HCT116 (cell line): ENCODE measurements around the gene PAMR1. TPM values are rescaled to one million over a fixed set of nuclear protein-coding genes. Genes with fewer than 3 reads are reported as not detected.

Source experiments
- ATAC-seq: fragments of 200-7000 bp; cut with Tn5 transposase; 2 replicates; pipeline ENCODE4 v1.9.1; 2020; ENCODE audit warnings: mild to moderate bottlenecking, moderate library complexity
- BruUV-seq: library from RNA; stranded (reverse); fragments of 400-500 nt; replicated peaks from 2 replicates; lab custom pipeline; 2021; lab: Mats Ljungman, UMichigan
- CTCF ChIA-PET: fragments of 300-600 bp; sonication (Branson Sonifier 250); formaldehyde crosslinking; loops from one replicate; lab custom pipeline; 2021; ENCODE audit warnings: antibody characterized with exemption; lab: Charles Lee
- POLR2A ChIA-PET: fragments of 300-600, 350-600 bp; sonication (Branson Sonifier 250); formaldehyde crosslinking; loops from one replicate; lab custom pipeline; 2021; ENCODE audit warnings: antibody characterized with exemption; lab: Charles Lee
- RAD21 ChIA-PET, 2 experiments: fragments of 300-600 bp; sonication (Branson Sonifier 250); formaldehyde crosslinking; loops; one replicate each; lab custom pipeline; 2023; ENCODE audit warnings: low total read pairs in 2 of 2; ENCODE audit not compliant: uncharacterized antibody in 2 of 2, unreplicated experiment in 2 of 2, low non-redundant PET in 1 of 2; lab: Charles Lee
- DNase-seq: peaks from one replicate; pipeline ENCODE4 v3.0.0-alpha.2; 2010; ENCODE audit warnings: low read depth, low spot score
- H2AFZ ChIP-seq: fragments of 200-600 bp; shearing (Covaris generic), sonication (generic); 2 replicates; pipeline ENCODE4 v1.6.1; 2017; ENCODE audit warnings: low read depth, mixed run types, mixed read lengths, antibody characterized with exemption, low read length; ENCODE audit not compliant: poor library complexity, severe bottlenecking
- H3K27ac ChIP-seq: 2 replicates; pipeline ENCODE4 v1.5.1; 2012; ENCODE audit warnings: low read depth, low read length
- H3K27me3 ChIP-seq: fragments of 200-600 bp; sonication (generic); 2 replicates; pipeline ENCODE4 v1.6.1; 2016; ENCODE audit warnings: mixed run types, low read length, mixed read lengths; ENCODE audit not compliant: insufficient read depth
- H3K36me3 ChIP-seq, 2 experiments: fragments of 200-500 bp in 1 of 2; fragments of 200-600 bp in 1 of 2; sonication (Bioruptor generic) in 1 of 2; sonication (generic) in 1 of 2; 2 replicates each; pipeline versions ENCODE4 v1.5.1 to v1.6.1; 2014 to 2016; ENCODE audit warnings: low read length in 2 of 2, inconsistent platforms in 1 of 2, mixed read lengths in 1 of 2, mixed run types in 1 of 2; ENCODE audit not compliant: insufficient read depth in 2 of 2, control insufficient read depth in 1 of 2
- H3K4me1 ChIP-seq, 2 experiments: fragments of 200-600 bp in 1 of 2; sonication (generic) in 1 of 2; 2 replicates each; pipeline versions ENCODE4 v1.5.1 to v1.6.1; 2012 to 2017; ENCODE audit warnings: low read length in 2 of 2, inconsistent platforms in 1 of 2, mild to moderate bottlenecking in 1 of 2, mixed read lengths in 1 of 2, mixed run types in 1 of 2, moderate library complexity in 1 of 2; ENCODE audit not compliant: insufficient read depth in 2 of 2, control insufficient read depth in 1 of 2
- H3K4me2 ChIP-seq: fragments of 200-600 bp; sonication (generic); 2 replicates; pipeline ENCODE4 v1.6.1; 2017; ENCODE audit warnings: mixed run types, low read length, mixed read lengths
- H3K4me3 ChIP-seq, 2 experiments: fragments of 200-600 bp in 1 of 2; sonication (generic) in 1 of 2; replicated peaks in 1 of 2; 2 replicates each; pipeline ENCODE4 v1.5.1; 2011 to 2016; ENCODE audit warnings: low read length in 2 of 2, control low read depth in 1 of 2, low read depth in 1 of 2, mild to moderate bottlenecking in 1 of 2, mixed read lengths in 1 of 2, mixed run types in 1 of 2
- H3K79me2 ChIP-seq: fragments of 200-600 bp; sonication (generic); 2 replicates; pipeline ENCODE4 v1.6.1; 2017; ENCODE audit warnings: mild to moderate bottlenecking, mixed run types, low read length, moderate library complexity, mixed read lengths; ENCODE audit not compliant: insufficient read depth
- H3K9ac ChIP-seq: fragments of 200-600 bp; sonication (generic); 2 replicates; pipeline ENCODE4 v1.6.1; 2016; ENCODE audit warnings: low read length, mixed read lengths
- H3K9me2 ChIP-seq: fragments of 200-600 bp; sonication (generic), shearing (Covaris generic); 2 replicates; pipeline ENCODE4 v1.6.1; 2017; ENCODE audit warnings: mixed run types, mild to moderate bottlenecking, moderate library complexity; ENCODE audit not compliant: insufficient read depth
- H3K9me3 ChIP-seq, 2 experiments: fragments of 200-500 bp in 1 of 2; fragments of 200-600 bp in 1 of 2; sonication (Bioruptor generic) in 1 of 2; sonication (generic) in 1 of 2; 2 replicates each; pipeline ENCODE4 v1.6.1; 2014 to 2017; ENCODE audit warnings: low read length in 2 of 2, mixed read lengths in 2 of 2, inconsistent platforms in 1 of 2, low read depth in 1 of 2, mild to moderate bottlenecking in 1 of 2, mixed run types in 1 of 2, moderate library complexity in 1 of 2; ENCODE audit not compliant: control insufficient read depth in 1 of 2, insufficient read depth in 1 of 2
- H4K20me1 ChIP-seq: fragments of 200-600 bp; sonication (generic), shearing (Covaris generic); 2 replicates; pipeline ENCODE4 v1.6.1; 2017; ENCODE audit warnings: mixed run types, mild to moderate bottlenecking, moderate library complexity; ENCODE audit not compliant: insufficient read depth
- CEBPB ChIP-seq: IDR thresholded peaks from 2 replicates; pipeline ENCODE4 v1.6.1; 2012; ENCODE audit warnings: low read depth
- EGR1 ChIP-seq: IDR thresholded peaks from 2 replicates; pipeline ENCODE4 v1.6.1; 2012; ENCODE audit warnings: low read depth
- EZH2 ChIP-seq: fragments of 200-600 bp; sonication (generic); IDR thresholded peaks from 2 replicates; pipeline ENCODE4 v1.6.1; 2017; ENCODE audit warnings: antibody characterized with exemption, mixed run types
- EZH2phosphoT487 ChIP-seq: fragments of 200-600 bp; IDR thresholded peaks from 2 replicates; pipeline ENCODE4 v1.6.1; 2018; ENCODE audit warnings: antibody characterized with exemption, borderline replicate concordance
- FOSL1 ChIP-seq: IDR thresholded peaks from 2 replicates; pipeline ENCODE4 v1.6.1; 2012; ENCODE audit warnings: low read depth
- POLR2A ChIP-seq: IDR thresholded peaks from 2 replicates; pipeline ENCODE4 v1.7.0; 2011; ENCODE audit warnings: borderline replicate concordance; ENCODE audit not compliant: insufficient read depth, insufficient read length; ENCODE audit errors: extremely low read depth
- POLR2AphosphoS5 ChIP-seq: IDR thresholded peaks from 2 replicates; pipeline ENCODE4 v1.6.1; 2011; ENCODE audit warnings: mild to moderate bottlenecking, low read depth, low read length, moderate library complexity
- SP1 ChIP-seq: IDR thresholded peaks from 2 replicates; pipeline ENCODE4 v1.6.1; 2012; ENCODE audit warnings: low read depth
- TCF7L2 ChIP-seq: IDR thresholded peaks from 2 replicates; pipeline ENCODE4 v1.7.0; 2011; ENCODE audit warnings: borderline replicate concordance, inconsistent platforms; ENCODE audit not compliant: insufficient read depth, insufficient read length; ENCODE audit errors: extremely low read depth
- YY1 ChIP-seq: IDR thresholded peaks from 2 replicates; pipeline ENCODE4 v1.6.1; 2011; ENCODE audit warnings: low read length, low read depth, moderate library complexity, mild to moderate bottlenecking; ENCODE audit not compliant: insufficient replicate concordance; ENCODE audit errors: extremely low read depth
- ZFX ChIP-seq: fragments of 450-650 bp; IDR thresholded peaks from 2 replicates; pipeline ENCODE4 v1.6.1; 2017
- ZNF274 ChIP-seq: fragments of 200-500 bp; sonication (Bioruptor generic); IDR thresholded peaks from 2 replicates; pipeline ENCODE4 v1.6.1; 2014; ENCODE audit warnings: mild to moderate bottlenecking, low read depth, low read length, inconsistent platforms
- intact Hi-C: fragments of 100-400 bp; cut with micrococcal nuclease; formaldehyde crosslinking; loops from 2 replicates; pipeline ENCODE4 v1.10.0; 2022
- total RNA-seq: library from RNA; stranded (reverse); gene quantifications from one replicate; pipeline ENCODE4 v1.2.1, GENCODE V29; 2021; ENCODE audit not compliant: unreplicated experiment
- TF ChIP-seq, protein P1 (sequence below): IDR thresholded peaks from 2 replicates; pipeline ENCODE4 v1.6.1; 2012
- TF ChIP-seq, protein P2 (sequence below): IDR thresholded peaks from 2 replicates; pipeline ENCODE4 v1.6.1; 2012
- TF ChIP-seq, protein P3 (sequence below): IDR thresholded peaks from 2 replicates; pipeline ENCODE4 v1.6.1; 2011; ENCODE audit warnings: mild to moderate bottlenecking, low read length, moderate library complexity; ENCODE audit not compliant: insufficient replicate concordance; ENCODE audit errors: extremely low read depth
- TF ChIP-seq, protein P4 (sequence below), 3 experiments: fragments of 200-600 bp in 1 of 3; sonication (generic) in 1 of 3; IDR thresholded peaks in 2 of 3; conservative IDR thresholded peaks in 1 of 3; 2 replicates each; pipeline ENCODE4 v1.5.1; 2012 to 2017; ENCODE audit warnings: low read depth in 2 of 3, low read length in 2 of 3, antibody characterized with exemption in 1 of 3, borderline replicate concordance in 1 of 3, control low read depth in 1 of 3, mild to moderate bottlenecking in 1 of 3, mixed read lengths in 1 of 3, mixed run types in 1 of 3, moderate library complexity in 1 of 3; ENCODE audit not compliant: insufficient read depth in 1 of 3

Gene PAMR1
- total RNA-seq, 1 experiment from 2014 or later = not detected

DNA sequence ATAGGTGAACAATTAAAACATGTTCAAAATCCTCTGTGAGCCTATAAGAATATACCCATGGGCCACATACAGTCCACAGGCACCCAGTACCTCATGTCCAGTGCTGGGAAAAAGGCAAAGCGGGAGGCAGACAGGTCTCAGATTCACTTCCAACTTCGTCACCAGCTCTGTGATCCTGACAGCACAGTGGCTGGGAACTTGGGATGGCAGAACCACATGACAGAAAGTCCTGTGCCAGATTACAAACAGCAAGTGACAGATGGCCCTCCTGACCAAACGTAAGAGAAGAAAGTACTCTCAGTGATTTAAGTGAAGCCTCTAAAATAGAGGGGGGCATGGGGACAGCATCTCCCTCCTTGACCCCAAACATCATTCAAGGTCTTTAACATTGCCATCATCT is 111.8 kb downstream of the PAMR1 start:
- BruUV-seq = no TSS peak
- CTCF ChIA-PET = no interaction called here
- Histone ChIP-seq H3K36me3 (no peaks in the 10 kb centered on the region), H3K9ac (no peak overlapping the region), H3K27ac (no peak overlapping the region), H3K4me2 (no peak overlapping the region), H3K4me3 (no peak overlapping the region), H2AFZ (no peak overlapping the region), H3K79me2 (no peaks in the 10 kb centered on the region)
- RAD21 ChIA-PET = no interaction called here
- intact Hi-C loops = no loop called here
- no peak for ATAC-seq
- TF ChIP-seq ZFX (no peak), ZNF274 (no peak), EZH2 (no peak), EGR1 (no peak), CEBPB (no peak), POLR2A (no peak), EZH2phosphoT487 (no peak), YY1 (no peak), FOSL1 (no peak), SP1 (no peak), POLR2AphosphoS5 (no peak), TCF7L2 (no peak)
- TF ChIP-seq, protein P1, sequence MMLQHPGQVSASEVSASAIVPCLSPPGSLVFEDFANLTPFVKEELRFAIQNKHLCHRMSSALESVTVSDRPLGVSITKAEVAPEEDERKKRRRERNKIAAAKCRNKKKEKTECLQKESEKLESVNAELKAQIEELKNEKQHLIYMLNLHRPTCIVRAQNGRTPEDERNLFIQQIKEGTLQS = no peak
- TF ChIP-seq, protein P2, sequence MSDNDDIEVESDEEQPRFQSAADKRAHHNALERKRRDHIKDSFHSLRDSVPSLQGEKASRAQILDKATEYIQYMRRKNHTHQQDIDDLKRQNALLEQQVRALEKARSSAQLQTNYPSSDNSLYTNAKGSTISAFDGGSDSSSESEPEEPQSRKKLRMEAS = no peak
- TF ChIP-seq, protein P3, sequence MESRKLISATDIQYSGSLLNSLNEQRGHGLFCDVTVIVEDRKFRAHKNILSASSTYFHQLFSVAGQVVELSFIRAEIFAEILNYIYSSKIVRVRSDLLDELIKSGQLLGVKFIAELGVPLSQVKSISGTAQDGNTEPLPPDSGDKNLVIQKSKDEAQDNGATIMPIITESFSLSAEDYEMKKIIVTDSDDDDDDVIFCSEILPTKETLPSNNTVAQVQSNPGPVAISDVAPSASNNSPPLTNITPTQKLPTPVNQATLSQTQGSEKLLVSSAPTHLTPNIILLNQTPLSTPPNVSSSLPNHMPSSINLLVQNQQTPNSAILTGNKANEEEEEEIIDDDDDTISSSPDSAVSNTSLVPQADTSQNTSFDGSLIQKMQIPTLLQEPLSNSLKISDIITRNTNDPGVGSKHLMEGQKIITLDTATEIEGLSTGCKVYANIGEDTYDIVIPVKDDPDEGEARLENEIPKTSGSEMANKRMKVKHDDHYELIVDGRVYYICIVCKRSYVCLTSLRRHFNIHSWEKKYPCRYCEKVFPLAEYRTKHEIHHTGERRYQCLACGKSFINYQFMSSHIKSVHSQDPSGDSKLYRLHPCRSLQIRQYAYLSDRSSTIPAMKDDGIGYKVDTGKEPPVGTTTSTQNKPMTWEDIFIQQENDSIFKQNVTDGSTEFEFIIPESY = no peak
- TF ChIP-seq, protein P4, sequence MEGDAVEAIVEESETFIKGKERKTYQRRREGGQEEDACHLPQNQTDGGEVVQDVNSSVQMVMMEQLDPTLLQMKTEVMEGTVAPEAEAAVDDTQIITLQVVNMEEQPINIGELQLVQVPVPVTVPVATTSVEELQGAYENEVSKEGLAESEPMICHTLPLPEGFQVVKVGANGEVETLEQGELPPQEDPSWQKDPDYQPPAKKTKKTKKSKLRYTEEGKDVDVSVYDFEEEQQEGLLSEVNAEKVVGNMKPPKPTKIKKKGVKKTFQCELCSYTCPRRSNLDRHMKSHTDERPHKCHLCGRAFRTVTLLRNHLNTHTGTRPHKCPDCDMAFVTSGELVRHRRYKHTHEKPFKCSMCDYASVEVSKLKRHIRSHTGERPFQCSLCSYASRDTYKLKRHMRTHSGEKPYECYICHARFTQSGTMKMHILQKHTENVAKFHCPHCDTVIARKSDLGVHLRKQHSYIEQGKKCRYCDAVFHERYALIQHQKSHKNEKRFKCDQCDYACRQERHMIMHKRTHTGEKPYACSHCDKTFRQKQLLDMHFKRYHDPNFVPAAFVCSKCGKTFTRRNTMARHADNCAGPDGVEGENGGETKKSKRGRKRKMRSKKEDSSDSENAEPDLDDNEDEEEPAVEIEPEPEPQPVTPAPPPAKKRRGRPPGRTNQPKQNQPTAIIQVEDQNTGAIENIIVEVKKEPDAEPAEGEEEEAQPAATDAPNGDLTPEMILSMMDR (IDR thresholded peaks at IDR 0.05 in 2 of 3, conservative IDR thresholded peaks at IDR 0.05 in 1 of 3; ENCODE audit: borderline replicate concordance in 1 of 3, insufficient read depth in 1 of 3, low read depth in 2 of 3, low read length in 2 of 3) = no peak
- TF ChIP-seq, all 23 proteins: peak for 0
- Histone ChIP-seq H3K4me1 (no peaks in the 10 kb centered on the region), H3K9me3 (no peaks in the 10 kb centered on the region), H3K9me2 (no peaks in the 10 kb centered on the region), H4K20me1 (no peaks in the 10 kb centered on the region), H3K27me3 (peaks cover 41% of the 10 kb centered on the region)
- no peak for DNase-seq
- POLR2A ChIA-PET = no interaction called here
